Effector memory CD8-positive, alpha-beta T cell (primary cell): ENCODE measurements around the gene GOLGA6C.
"Not testable (repeated sequence)": the region's sequence is repeated elsewhere in the genome, so short reads cannot be mapped to it uniquely, and the experiment has no call there.

Experiments
- ATAC-seq: fragments of 150-1000 bp; cut with Tn5 transposase; replicated peaks from 2 replicates; pipeline ENCODE4 v1.10.0; 2021; ENCODE audit warnings: mild to moderate bottlenecking, moderate library complexity
- DNase-seq, 3 experiments: peaks; one replicate each; pipeline ENCODE4 v3.0.0; 2021
- H3K27ac Mint-ChIP-seq, 2 donors: one replicate each; pipeline ENCODE4 v1.8.0; 2022; ENCODE audit warnings: mild to moderate bottlenecking in 2 of 2, mixed read lengths in 2 of 2, moderate library complexity in 2 of 2
- H3K27me3 Mint-ChIP-seq, 2 donors: one replicate each; pipeline ENCODE4 v1.8.0; 2022; ENCODE audit warnings: mixed read lengths in 2 of 2
- H3K36me3 Mint-ChIP-seq: one replicate; pipeline ENCODE4 v1.8.0; 2022; ENCODE audit warnings: mild to moderate bottlenecking, moderate library complexity, mixed read lengths; ENCODE audit not compliant: insufficient read depth
- H3K4me1 Mint-ChIP-seq, 2 donors: one replicate each; pipeline ENCODE4 v1.8.0; 2022; ENCODE audit warnings: low read depth in 2 of 2, mixed read lengths in 2 of 2
- H3K4me3 Mint-ChIP-seq, 2 donors: one replicate each; pipeline ENCODE4 v1.8.0; 2022; ENCODE audit warnings: mild to moderate bottlenecking in 2 of 2, mixed read lengths in 2 of 2, moderate library complexity in 2 of 2
- H3K9me3 Mint-ChIP-seq, 2 donors: one replicate each; pipeline ENCODE4 v1.8.0; 2022; ENCODE audit warnings: mixed read lengths in 2 of 2

The GOLGA6C gene

GRCh38 chr15:75231836-75232235 is 26.3 kb upstream of the GOLGA6C start:
- ATAC-seq (no peak), DNase-seq (no peak)
- H3K4me1 Mint-ChIP-seq: no peaks in the 10 kb centered on the region
- H3K27ac Mint-ChIP-seq: no peak overlapping the region
- no peak overlapping the region for H3K4me3 Mint-ChIP-seq
- peaks cover 45 to 88% of the 10 kb centered on the region in 2 donors for H3K27me3 Mint-ChIP-seq
- no peaks in the 10 kb centered on the region for H3K36me3 Mint-ChIP-seq
- H3K9me3 Mint-ChIP-seq: no peaks in the 10 kb centered on the region

DNA sequence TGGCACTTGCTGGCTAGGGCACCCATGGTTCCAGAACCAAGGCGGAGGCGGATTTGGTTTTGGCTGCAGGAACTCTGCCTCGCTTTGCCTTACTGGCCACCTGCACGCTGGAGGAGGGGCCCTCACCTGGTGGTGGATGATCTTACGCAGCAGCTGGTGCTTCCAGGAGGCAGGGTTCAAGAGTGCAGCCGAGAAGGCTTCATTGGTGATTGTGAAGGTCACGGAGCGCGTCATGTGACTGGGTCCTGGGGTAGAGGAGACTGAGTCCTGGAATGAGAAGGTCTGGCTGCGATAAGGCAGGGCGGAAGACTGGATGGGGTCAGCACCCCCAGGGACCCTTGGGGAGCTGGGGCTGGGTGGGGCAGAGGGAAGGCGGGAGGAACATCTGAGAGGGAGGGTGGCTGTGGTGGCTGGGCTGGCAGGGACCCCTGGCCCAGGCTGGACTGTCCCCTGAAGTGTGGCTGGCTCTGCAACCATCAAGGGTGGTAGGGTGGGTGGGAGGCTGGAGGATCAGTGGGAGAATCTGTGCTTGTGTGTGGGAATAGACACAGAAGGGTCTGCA is 25.8 kb upstream of the GOLGA6C start:
- Mint-ChIP-seq H3K27me3 (peaks cover 41 to 83% of the 10 kb centered on the region in 2 donors), H3K27ac (no peak overlapping the region), H3K4me3 (no peak overlapping the region), H3K36me3 (no peaks in the 10 kb centered on the region), H3K9me3 (no peaks in the 10 kb centered on the region), H3K4me1 (no peaks in the 10 kb centered on the region)
- ATAC-seq: no peak
- DNase-seq: no peak

- DNase-seq (no peak), ATAC-seq (no peak)
- Mint-ChIP-seq H3K9me3 (no peaks in the 10 kb centered on the region), H3K4me1 (no peaks in the 10 kb centered on the region), H3K27ac (no peak overlapping the region), H3K4me3 (no peak overlapping the region), H3K36me3 (no peaks in the 10 kb centered on the region), H3K27me3 (peaks cover 35 to 80% of the 10 kb centered on the region in 2 donors)
Measured at GRCh38 chr15:75232826-75233503, 25.2 kb upstream of the GOLGA6C start.

DNA sequence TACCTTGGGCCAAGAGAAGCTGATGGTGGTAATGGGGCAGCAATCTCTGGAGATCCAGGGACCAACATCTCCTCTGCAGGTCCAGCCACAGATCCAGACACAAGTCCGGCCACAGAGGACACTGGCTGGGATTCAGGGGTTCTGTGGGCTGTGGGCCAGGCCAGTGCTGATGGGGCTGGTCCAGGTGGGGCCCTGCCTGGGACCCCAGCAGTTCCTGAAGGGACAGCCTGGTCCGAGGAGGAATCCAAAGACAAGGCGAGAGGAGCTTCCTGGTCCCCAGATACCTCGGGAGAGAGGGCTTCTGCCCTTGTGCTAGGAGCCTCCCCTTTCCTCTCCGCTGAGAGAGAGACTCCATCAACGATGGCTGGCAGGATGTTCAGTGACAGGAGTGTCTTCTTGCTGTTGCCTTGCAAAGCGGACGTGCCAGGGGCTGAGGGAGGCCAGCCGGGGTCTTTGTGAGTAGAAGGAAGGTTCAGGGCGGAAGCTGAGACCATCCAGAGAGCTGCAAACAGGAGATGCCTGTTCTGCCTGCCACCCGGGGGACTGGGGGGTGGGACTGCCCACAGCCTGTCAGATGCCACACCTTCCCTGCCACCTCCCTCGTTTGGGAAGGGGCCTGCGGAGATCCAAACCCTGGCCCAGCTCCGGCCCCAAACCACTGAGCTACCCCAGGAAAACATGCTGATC is 24.5 kb upstream of the GOLGA6C start:
- Mint-ChIP-seq H3K9me3 (no peaks in the 10 kb centered on the region), H3K36me3 (no peaks in the 10 kb centered on the region), H3K27ac (no peak overlapping the region), H3K4me3 (no peak overlapping the region), H3K4me1 (no peaks in the 10 kb centered on the region), H3K27me3 (peaks cover 31 to 80% of the 10 kb centered on the region in 2 donors)
- DNase-seq: no peak
- no peak for ATAC-seq

DNA sequence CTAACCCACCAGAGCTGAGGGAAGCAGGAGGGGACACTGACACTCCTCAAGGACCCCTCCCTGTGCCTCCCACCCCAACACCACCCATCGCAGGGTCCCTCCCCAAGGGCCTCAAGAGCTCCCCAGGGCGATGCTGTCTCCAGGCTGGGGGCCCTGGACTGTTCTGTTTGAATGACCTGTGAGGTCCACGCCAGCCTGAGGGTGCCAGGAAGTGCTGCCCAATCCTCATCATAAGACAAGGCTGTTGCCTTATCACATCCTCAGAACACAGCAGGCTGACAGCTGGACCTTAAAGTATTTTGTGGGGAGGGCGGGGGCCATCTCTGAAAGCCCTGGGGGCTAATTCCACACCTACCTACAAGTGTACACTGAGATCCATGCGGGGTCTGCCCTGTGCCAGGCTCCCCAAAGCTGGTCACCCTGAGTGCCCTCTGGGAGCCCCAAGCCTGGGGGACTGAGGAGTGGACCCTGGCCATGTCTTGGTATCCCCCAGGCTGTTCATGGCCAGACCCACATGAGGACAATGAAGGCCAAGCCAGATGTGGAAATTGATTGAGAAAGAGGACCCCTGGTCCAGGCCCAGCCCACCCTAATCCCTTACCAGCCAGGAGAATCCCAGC is 23.8 kb upstream of the GOLGA6C start:
- Mint-ChIP-seq H3K27ac (no peak overlapping the region), H3K36me3 (no peaks in the 10 kb centered on the region), H3K4me1 (no peaks in the 10 kb centered on the region), H3K4me3 (no peak overlapping the region), H3K27me3 (peaks cover 37 to 86% of the 10 kb centered on the region in 2 donors), H3K9me3 (no peaks in the 10 kb centered on the region)
- DNase-seq (no peak), ATAC-seq (no peak)

DNA sequence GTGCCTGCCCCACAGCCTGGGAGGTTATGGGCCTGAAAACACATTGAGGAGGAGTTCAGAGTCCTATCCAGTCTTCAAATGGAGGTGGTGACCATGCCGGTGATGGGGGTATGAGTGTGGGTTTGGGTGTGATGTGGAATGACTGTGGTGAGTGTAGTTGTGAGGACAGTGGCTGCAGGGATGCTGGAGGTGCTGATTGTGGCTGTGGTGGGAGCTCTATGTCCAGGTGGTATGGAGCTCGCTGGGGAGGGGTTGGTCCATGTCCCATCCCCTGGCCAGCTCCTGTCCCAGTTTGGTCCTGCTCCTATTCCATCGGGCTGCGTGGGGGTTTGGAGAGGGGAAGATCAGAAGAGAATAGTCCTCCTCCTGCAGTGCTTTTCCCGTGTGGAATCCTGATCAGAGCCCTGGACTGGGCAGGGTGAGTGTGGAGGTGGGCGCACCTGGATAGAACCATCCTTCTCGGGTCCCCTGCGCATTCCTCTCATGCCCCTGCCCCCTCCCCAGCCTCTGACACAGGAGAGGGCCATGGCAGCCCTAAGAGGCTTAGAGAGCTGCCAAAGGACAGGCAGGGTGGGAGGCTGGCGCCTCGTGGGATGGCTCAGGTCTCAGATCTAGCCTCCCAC is 23.0 kb upstream of the GOLGA6C start:
- Mint-ChIP-seq H3K36me3 (peaks cover 4% of the 10 kb centered on the region), H3K27me3 (peaks cover 42 to 90% of the 10 kb centered on the region in 2 donors), H3K4me3 (no peak overlapping the region), H3K4me1 (no peaks in the 10 kb centered on the region), H3K27ac (no peak overlapping the region), H3K9me3 (no peaks in the 10 kb centered on the region)
- DNase-seq (no peak), ATAC-seq (no peak)

GRCh38 chr15:75235760-75236729 is 22.1 kb upstream of the GOLGA6C start:
- ATAC-seq (no peak), DNase-seq (no peak)
- Mint-ChIP-seq H3K36me3 (peaks cover 4% of the 10 kb centered on the region), H3K27me3 (peaks cover 42 to 86% of the 10 kb centered on the region in 2 donors), H3K9me3 (no peaks in the 10 kb centered on the region), H3K27ac (no peak overlapping the region), H3K4me3 (no peak overlapping the region), H3K4me1 (no peaks in the 10 kb centered on the region)

- H3K9me3 Mint-ChIP-seq: no peaks in the 10 kb centered on the region
- no peaks in the 10 kb centered on the region for H3K4me1 Mint-ChIP-seq
- DNase-seq: no peak
- no peak overlapping the region for H3K4me3 Mint-ChIP-seq
- H3K27ac Mint-ChIP-seq: no peak overlapping the region
- peaks cover 4% of the 10 kb centered on the region for H3K36me3 Mint-ChIP-seq
- peaks cover 32 to 72% of the 10 kb centered on the region in 2 donors for H3K27me3 Mint-ChIP-seq
- ATAC-seq: no peak
Measured at GRCh38 chr15:75237316-75237982, 20.7 kb upstream of the GOLGA6C start.

- Mint-ChIP-seq H3K9me3 (no peaks in the 10 kb centered on the region), H3K36me3 (peaks cover 4% of the 10 kb centered on the region), H3K4me3 (no peak overlapping the region), H3K27ac (no peak overlapping the region), H3K27me3 (peaks cover 25 to 65% of the 10 kb centered on the region in 2 donors), H3K4me1 (no peaks in the 10 kb centered on the region)
- DNase-seq (no peak), ATAC-seq (no peak)
Measured at GRCh38 chr15:75238150-75238549, 20.0 kb upstream of the GOLGA6C start.

GRCh38 chr15:75245741-75246140 is 12.4 kb upstream of the GOLGA6C start:
- H3K4me1 Mint-ChIP-seq: not testable (repeated sequence)

GRCh38 chr15:75248991-75249390 is 9.1 kb upstream of the GOLGA6C start:
- H3K4me1 Mint-ChIP-seq, H3K4me3 Mint-ChIP-seq, DNase-seq, H3K36me3 Mint-ChIP-seq, ATAC-seq, H3K27ac Mint-ChIP-seq, H3K9me3 Mint-ChIP-seq: not testable (repeated sequence)
- H3K27me3 Mint-ChIP-seq: peaks cover 31 to 52% of the 10 kb centered on the region in 2 donors

More at GRCh38 chr15:75245741-75246140, 12.4 kb upstream of the GOLGA6C start:
- H3K36me3 Mint-ChIP-seq, H3K4me3 Mint-ChIP-seq, DNase-seq, H3K27ac Mint-ChIP-seq, ATAC-seq, H3K9me3 Mint-ChIP-seq: not testable (repeated sequence)
- peaks cover 19 to 36% of the 10 kb centered on the region in 2 donors for H3K27me3 Mint-ChIP-seq

DNA sequence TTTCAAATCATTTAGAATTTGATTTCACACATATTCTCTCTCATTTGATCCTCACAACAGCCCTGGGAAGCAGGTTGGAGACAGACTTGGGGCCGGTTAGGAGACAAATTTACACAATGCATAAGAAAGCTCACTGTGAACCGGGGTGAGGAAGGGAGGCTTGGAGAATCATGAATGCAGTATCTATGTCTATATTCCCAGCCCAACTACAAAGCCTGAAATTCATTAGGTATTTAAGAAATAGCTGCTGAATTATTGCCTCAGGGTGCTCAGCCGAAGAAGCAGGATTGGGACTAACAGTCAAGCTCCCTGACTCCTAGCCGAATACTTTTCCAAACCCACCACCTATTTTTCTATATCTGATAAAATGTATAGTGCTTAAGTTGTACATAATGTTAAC is 8.4 kb upstream of the GOLGA6C start:
- DNase-seq (no peak), ATAC-seq (no peak)
- Mint-ChIP-seq H3K36me3 (no peaks in the 10 kb centered on the region), H3K4me1 (no peaks in the 10 kb centered on the region), H3K27ac (no peak overlapping the region), H3K9me3 (no peaks in the 10 kb centered on the region), H3K27me3 (peaks cover 31 to 51% of the 10 kb centered on the region in 2 donors), H3K4me3 (no peak overlapping the region)
